Ramos (cell line): Measurements from ENCODE around the gene MAP1LC3A.

ENCODE experiments used
- in situ Hi-C: fragments of 300-500 bp; cut with MboI; formaldehyde crosslinking; loops from one replicate; pipeline ENCODE4 v1.14.3; 2022; ENCODE audit warnings: low sequenced_read_pairs; ENCODE audit not compliant: unreplicated experiment

MAP1LC3A gene

DNA sequence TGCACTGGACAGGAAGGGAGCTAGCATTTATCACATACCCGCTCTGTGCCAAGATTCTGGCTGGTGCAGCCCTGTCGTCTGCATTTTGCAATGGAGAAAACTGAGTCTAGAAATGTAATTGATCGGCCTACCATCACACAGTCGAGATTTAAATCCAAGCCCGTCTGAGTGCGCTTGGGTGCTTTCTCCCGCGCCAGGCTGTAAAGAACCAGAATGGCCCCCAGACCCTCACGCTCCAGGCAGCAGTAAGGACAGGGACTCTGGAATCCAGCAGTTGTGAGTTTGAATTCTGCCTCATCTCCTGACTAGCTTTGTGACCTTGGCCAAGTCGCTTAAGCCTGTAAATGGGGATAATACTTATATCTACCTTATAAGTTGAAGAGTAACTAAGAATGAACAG is 31.5 kb upstream of the MAP1LC3A start:
- in situ Hi-C loops = loop anchor here (25.0 kb wide), 1 partner anchor 185 kb away; the partner anchor contains the start of gene TP53INP2

DNA sequence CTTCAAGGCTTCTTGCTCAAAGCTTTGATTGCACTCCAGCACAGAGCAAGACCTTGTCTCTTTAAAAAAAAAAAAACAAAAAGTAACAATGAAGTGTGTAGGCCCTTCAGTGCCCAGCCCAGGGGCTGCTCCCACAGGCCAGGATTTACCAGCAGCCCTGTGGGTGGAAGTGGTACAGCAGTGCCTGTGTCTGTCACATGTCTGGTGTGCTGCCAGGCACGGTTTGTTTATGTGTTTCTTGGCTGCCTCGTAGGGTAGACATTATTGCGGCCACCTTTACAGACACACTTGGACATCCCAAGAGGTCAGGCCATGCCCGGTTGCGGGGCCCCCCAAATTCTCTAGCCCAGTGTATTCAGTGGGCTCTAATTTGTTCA is 29.6 kb upstream of the MAP1LC3A start:
- in situ Hi-C loops = loop anchor here (25.0 kb wide), 1 partner anchor 183 kb away; the partner anchor contains the start of gene TP53INP2

DNA sequence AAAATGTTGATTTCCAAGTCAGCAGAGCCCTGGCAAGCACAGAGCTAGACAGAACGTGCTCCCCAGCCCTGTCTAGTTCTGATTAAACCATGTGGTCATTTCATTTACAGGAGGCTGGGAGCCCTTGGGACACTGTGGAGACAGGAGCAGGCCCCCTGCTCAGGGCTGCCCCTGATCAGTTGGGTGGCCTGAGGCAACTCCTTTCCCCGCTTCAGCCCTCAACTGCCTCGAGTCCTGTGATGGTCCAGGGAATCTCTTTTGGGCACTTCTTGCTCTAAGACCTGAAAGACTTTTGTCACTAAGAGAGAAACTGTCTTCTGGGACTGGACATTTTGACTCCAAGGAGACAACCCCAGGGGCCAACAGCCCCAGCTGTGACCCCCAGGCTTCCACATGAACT is 28.8 kb upstream of the MAP1LC3A start:
- in situ Hi-C loops = loop anchor here (25.0 kb wide), 1 partner anchor 183 kb away; the partner anchor contains the start of gene TP53INP2

DNA sequence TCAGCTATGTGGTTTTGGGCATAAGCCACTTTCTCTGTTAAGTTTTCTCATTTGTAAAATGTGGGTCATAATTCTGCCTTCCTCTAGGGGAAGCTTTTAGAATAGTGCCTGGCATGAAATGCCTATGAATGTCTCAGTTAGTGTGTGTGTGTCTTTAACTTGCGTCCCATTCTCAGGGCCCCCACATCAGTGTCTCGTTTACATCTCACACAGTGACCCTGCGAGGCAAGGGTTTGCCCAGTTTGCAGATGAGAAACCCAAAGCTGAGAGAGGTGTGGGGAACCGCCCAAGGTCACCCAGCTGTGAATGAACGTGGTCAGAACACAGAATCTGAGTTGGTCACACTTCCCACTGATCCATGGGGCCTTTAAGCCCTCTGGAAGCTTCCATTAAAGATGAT is 28.2 kb upstream of the MAP1LC3A start:
- in situ Hi-C loops = loop anchor here (25.0 kb wide), 1 partner anchor 182 kb away; the partner anchor contains the start of gene TP53INP2

DNA sequence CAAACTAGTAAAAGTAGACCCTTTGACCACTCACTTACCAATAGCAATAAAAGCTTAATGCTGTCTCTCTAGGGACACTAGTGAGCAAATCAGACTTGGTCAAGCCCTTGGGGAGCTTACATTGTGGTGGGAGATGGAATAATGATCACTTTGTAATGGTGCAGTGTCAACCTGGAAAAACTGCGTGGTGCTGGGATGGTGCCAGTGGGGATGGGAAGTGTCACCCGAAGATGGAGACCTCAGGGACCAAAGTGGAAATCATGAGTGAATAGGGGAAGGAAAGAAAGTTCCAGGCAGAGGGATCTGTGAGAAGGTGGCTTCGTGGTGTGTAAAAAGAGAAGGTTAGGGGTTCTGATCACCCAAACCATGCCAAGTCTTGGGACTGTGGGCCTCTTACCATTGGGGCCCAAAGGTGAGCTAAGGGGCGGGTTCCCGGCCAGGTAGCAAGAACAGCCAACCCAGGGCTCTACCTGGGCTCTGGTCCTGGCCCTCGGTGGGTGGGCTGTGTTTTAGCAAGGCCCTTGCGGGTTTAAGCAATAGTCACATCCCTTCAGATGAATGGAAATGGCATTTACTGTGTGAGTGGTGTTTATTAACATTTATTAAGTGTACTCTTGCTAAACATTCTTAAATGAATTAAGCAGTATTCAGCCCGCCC is 26.8 kb upstream of the MAP1LC3A start:
- in situ Hi-C loops = loop anchor here (25.0 kb wide), 1 partner anchor 181 kb away; the partner anchor contains the start of gene TP53INP2

DNA sequence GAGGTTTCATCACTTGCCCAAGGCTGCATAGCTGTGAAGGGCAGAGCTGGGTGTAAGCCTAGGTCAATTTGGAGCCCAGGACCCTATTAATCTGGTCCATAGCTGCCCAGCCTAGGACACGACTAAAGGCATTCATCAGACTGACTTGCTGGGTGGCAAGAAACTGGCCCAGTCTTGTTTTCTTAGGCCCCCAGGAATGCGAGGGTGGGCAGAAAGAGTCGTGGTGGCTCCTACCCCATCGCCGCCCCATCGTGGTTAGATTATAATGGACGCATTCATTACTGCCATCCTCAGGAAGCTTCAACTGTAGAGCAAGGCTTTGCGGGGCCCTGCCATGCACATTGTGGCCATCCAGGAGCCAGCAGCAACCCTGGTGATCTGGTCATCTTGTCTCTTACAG is 26.2 kb upstream of the MAP1LC3A start:
- in situ Hi-C loops = loop anchor here (25.0 kb wide), 1 partner anchor 180 kb away; the partner anchor contains the start of gene TP53INP2

DNA sequence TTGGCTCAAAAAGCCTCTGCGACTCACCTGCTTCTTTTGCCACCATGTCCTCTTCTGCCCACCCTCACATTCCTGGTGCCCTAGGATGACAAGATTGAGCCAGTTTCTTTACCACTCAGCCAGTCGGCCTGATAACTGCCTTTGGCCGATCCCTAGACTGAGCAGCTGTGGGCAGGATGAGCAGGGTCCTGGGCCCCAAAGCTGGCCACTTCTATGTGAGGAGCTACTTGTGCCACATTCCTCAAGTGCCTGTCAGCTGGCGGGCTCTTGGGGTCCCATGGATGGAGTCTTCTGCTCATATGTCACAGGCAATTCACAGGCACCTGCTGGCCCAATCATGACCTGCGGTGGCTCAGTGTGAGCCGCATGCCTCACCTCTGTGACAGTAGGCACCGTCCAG is 25.8 kb upstream of the MAP1LC3A start:
- in situ Hi-C loops = loop anchor here (25.0 kb wide), 1 partner anchor 180 kb away; the partner anchor contains the start of gene TP53INP2

DNA sequence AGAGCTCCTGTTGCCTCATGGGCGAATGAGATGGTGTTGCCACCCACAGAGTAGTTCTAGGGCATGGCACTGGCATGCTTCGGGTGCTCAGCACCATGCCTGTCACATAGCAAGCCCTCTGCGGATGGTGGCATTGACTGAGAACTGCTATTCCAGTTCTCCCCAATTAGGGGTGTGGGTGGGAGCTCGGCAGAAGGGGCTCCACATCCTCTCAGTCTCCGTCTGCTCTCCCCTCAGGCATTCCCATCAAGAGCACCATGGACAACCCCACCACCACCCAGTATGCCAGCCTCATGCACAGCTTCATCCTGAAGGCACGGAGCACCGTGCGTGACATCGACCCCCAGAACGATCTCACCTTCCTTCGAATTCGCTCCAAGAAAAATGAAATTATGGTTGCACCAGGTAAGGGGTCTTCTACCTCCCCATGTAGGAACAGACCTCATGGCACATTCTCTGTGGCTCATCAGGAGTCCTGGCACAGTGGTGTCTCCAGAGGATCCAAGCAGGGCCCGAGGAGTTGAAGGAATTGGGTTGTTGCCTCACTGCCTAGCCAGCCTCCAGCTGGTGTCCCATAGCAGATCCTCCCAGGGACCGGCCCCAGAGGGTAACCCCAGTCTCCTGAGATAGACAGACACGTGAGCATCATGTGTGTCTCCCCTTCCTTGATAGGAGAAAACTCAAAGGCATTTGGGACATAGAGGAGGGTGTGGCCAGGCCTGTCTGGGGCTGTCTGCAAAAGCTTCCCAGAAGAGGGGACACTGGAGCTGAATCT is 23.9 kb upstream of the MAP1LC3A start:
- in situ Hi-C loops = loop anchor here (5.0 to 25.0 kb wide), 2 partner anchors 178 to 233 kb away; partner anchors contain the start of gene TP53INP2

DNA sequence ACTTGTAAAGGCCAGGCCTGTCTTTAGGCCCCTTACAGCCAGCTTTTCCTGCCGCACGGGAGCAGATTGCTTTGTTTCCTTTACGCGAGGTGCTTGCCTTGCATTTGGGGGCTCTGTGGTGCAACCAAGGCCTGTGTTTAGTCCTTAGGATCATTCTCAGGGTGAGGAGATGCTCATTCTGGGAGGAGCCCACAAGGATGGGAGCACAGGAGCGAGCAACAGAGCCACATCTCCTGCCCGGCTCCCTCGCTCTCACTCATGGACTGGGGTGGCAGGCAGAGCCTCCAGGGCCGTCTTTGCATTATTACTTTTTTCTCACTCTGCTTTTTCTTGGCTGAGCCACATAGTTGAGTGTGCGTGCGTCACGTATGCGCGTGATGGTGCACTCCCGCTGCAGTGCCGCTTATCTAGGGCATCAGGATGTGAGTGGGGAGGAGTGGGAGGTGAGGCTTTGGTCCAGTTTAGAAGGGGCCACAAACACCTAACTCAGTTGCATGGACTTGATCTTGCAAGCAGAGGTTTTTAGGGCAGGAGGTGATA is 23.1 kb upstream of the MAP1LC3A start:
- in situ Hi-C loops = loop anchor here (5.0 to 25.0 kb wide), 2 partner anchors 177 to 232 kb away; partner anchors contain the start of gene TP53INP2

DNA sequence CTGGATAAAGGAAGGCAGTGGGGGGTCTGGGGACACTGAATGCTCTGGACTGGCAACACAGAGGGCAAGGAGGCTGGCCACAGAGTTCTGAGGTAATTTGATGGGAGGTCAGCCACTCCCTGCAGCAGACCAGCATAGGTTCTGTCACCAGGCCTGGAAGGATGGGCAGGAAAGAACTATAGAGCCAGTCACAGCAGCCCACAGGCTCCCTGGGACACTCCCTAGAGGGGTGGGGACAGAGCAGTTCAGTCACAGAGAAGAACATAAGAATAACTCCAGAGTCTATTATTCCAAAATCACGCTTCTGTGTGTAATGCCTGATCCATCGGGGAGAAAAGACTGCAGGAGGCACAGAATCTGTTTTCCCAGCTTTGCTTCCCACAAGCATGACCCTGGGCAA is 22.7 kb upstream of the MAP1LC3A start:
- in situ Hi-C loops = loop anchor here (5.0 to 25.0 kb wide), 2 partner anchors 176 to 231 kb away; partner anchors contain the start of gene TP53INP2

DNA sequence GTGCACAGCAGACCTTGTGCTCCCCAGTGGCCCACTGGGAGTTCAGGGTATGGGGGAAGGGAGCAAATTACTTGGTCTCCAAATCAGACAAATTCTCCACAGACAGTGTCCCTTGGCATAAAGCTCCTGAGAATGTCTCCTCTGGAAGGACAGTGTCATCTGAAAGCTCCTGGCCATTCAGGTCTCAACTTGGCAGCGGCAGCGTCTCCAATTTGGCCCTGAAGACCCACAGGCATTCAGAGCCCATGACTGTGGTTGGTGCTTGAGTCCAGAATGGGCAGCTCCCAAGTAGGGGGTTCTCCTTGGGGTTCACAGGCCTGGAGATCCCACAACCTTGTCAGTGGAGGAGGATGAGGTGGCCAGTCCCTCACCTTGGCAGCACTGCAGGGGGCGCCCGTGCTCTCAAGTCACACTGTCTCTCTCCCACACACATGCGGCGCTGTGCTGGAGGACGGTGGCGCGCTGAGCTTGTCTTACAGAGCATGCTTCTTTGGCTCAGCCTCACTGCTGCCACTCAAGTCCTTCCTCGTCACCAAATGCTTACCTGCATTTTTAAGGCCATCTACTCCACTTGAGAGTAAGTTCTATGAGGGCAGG is 21.6 kb upstream of the MAP1LC3A start:
- in situ Hi-C loops = loop anchor here (5.0 to 25.0 kb wide), 2 partner anchors 175 to 230 kb away; partner anchors contain the start of gene TP53INP2

DNA sequence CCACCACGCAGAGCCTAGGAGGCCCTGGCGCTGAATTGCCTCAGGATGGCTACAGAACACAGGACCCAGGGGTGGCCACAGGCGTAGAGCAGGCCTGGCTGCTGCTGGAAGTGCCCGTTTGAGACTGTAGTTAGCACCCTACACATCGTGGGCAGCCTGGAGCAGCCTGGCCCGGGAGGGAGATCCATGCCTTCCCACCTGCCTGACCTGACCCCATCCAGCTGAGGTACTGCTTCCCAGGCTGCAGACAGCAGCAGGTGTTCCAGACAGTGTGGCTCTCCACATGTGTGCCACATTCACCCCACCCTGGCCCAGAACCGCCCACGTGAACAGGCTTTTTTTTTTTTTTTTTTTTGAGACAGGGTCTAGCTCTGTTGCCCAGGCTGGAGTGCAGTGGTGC is 20.9 kb upstream of the MAP1LC3A start:
- in situ Hi-C loops = loop anchor here (5.0 to 25.0 kb wide), 2 partner anchors 175 to 230 kb away; partner anchors contain the start of gene TP53INP2

DNA sequence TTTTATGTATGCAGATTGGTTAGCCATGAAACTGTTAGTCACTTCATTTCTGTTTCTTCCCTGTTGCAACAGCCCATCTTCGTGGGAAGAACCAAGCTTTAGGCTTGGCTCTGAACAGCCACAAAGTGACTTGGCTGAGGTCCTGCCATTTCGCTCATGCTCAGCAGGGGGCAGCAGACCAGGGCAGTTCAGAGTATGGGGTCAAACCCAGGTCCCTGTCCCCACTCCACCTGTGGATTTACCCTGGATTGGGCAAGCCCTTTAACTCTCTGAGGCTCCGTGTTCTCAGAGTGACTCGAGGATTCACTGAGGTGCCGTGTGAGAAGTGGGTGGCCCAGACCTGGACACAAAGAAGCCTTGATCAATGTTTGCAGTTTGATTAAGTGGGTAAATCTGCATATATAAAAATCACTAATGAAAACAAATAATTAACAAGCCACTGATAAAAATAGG is 19.8 kb upstream of the MAP1LC3A start:
- in situ Hi-C loops = loop anchor here (5.0 to 25.0 kb wide), 2 partner anchors 174 to 229 kb away; partner anchors contain the start of gene TP53INP2

DNA sequence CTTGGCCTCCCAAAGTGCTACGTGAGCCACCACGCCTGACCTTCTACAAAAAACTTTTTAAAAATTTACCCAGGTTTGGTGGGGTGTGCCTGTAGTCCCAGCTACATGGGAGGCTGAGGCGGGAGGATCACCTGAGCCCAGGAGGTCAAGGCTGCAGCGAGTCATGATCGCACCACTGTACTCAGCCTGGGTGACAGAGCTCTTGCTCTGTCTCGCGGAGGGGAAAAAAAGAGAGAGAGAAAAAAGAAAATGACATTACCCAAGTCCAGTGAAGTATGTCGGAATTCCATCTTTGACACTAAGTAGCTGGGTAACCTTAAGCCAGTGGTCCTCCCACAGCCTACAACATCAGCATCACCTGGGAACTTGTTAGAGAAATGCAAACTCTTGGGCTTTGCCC is 18.8 kb upstream of the MAP1LC3A start:
- in situ Hi-C loops = loop anchor here (5.0 to 25.0 kb wide), 2 partner anchors 173 to 228 kb away; partner anchors contain the start of gene TP53INP2

DNA sequence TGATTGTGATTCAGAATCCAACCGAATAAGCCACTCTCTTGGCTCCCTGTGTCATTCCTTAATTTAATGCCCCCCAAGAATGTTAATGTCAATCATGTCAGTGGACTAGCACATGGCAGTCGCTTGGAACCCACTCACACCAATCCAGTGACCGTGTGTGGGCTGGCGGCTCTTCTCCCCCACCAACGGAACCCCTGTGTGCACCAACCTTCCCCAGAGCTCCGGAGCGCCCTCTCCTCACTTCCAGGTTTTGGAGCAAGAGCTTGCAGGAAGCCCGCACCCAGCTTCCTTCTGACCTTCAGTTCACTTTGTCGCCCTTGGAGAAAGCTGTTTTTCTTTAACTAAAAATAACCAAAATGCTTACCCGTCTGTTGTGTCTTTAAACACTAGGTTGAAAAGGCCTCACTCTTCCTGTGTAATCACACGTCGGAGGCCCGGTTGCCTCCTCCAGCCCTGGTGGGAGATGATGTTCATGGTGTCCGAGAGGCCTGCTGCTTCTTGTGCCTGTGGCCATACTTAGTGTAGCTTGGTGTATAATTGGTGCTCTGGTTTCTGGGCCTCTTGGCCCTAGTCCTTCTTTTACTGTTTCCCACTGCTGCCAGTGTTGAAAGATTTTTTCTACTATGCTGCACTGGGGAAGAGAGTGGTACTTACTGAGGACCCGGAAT is 17.8 kb upstream of the MAP1LC3A start:
- in situ Hi-C loops = loop anchor here (25.0 kb wide), 1 partner anchor 172 kb away; the partner anchor contains the start of gene TP53INP2

DNA sequence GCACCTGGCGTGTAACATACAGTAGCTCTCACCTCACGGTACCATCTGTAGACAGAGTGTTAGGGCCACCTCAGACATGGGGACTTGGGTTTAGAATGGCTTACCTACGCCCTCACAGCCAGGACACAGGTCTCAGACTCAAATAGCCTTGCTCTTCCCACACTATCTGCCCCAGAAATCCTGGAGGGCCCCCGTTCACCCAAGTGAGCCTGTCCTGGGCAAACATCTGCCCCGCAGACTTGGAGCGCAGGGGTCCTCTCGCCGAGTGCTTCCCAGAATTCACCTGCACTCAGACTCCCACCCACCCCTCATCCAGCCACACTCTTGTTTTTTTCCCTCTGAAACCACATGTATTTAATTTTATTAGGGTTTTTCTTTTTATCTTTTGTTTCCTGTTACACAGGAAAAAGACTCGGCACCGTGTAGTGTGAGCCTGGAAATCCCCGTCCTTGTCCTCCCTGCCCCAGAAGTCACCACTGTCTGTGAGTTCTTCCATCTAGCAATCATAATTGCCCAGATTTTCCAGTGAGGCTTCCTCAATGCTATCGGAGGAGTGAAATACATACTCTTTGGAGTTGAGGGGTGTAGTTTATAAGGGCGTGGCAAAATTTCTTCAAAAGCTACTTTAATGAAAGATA is 17.1 kb upstream of the MAP1LC3A start:
- in situ Hi-C loops = loop anchor here (25.0 kb wide), 1 partner anchor 171 kb away; the partner anchor contains the start of gene TP53INP2

DNA sequence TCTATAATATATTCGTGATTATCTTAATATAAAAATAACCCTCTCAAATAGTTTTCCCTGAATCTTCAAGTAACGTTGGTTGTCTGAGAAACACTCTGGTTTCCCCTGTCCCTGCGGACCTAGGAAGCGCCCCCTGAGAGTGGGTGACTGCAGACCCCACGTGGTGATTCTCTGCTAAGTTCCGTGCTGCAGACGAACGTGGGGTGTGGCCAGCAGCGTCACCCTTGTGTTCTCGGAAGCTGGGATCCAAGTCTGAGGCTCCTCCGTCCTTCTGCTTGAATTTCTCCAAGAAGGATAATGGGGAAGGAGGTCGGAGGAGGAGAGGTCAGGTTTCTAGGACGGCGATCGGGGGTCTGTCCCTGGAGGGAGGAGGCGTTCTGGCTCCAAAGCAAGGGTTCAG is 16.6 kb upstream of the MAP1LC3A start:
- in situ Hi-C loops = loop anchor here (25.0 kb wide), 1 partner anchor 170 kb away; the partner anchor contains the start of gene TP53INP2

DNA sequence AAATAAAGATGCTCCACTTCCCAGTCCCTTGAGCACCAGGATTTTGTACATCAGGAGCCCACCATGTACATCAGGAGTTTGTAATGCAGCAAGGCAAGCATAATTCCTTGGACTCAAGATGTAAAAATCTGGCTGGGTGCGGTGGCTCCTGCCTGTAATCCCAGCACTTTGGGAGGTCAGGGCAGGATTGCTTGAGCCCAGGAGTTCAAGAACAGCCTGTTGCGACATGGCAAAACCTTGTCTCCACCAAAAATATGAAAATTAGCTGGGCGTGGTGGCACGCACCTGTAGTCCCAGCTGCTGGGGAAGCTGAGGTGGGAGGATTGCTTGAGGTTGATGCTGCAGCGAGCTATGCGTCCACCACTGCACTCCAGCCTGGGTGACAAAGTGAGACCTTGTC is 16.1 kb upstream of the MAP1LC3A start:
- in situ Hi-C loops = loop anchor here (25.0 kb wide), 1 partner anchor 170 kb away; the partner anchor contains the start of gene TP53INP2
